ENCODE measurements around the gene YKT6.
"Not testable (repeated sequence)": the region's sequence is repeated elsewhere in the genome, so short reads cannot be mapped to it uniquely, and the experiment has no call there.

YKT6 gene

GRCh38 chr7:44194562-44195145, 6.1 kb upstream of the YKT6 start:
- no peak for DNase-seq

GRCh38 chr7:44195889-44196288, 4.9 kb upstream of the YKT6 start:
- no peak for DNase-seq

GRCh38 chr7:44196450-44196872, 4.3 kb upstream of the YKT6 start:
- DNase-seq, result peak; percentile 42

DNA sequence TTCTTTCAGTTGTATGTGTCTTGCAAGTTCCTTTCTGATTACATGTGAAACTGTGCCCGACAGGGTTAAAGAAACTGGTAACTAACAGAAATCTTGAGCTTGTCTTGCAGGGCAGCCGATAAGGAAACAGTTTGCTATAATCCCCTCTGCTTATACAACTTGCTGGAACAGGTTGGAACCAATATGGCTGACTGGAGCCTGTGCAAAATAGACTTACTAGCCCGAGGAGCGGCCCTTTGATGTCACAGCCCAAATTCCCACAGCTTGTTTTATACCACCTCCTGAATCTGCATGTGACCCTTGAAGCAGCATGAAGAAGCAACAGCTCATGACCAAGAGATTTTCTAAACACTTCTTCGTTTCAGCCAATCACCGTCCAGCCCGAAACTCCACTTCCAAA, 3.3 kb upstream of the YKT6 start:
- no peak for DNase-seq

- DNase-seq, result not testable (repeated sequence)
Measured at GRCh38 chr7:44200163-44200562, 615 bp upstream of the YKT6 start.

GRCh38 chr7:44201813-44202212, 1.0 kb downstream of the YKT6 start:
- no peak for DNase-seq

DNA sequence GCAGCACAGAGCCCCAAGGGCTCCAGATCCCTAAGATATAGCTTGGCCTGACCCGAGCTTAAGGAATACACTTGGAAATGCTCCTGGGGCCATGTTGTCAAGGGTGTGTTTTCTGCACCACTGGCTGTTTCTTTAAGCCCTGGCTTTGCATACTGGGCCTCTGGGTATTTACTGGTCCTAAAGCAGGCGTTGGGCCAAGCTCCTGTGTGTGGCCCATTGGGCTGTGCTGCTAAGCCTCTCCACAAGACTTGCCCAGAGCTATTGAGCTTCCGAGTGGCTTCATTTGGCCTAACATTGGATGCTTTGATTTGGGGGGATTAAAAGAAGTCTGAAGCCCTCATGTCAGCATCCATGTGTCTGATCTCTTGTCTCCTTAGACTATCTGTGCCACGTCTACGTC, 5.2 kb downstream of the YKT6 start:
- DNase-seq, result no peak

GRCh38 chr7:44208085-44208484, 7.3 kb downstream of the YKT6 start:
- DNase-seq, result no peak

GRCh38 chr7:44210107-44210506, 9.3 kb downstream of the YKT6 start:
- no peak for DNase-seq

DNA sequence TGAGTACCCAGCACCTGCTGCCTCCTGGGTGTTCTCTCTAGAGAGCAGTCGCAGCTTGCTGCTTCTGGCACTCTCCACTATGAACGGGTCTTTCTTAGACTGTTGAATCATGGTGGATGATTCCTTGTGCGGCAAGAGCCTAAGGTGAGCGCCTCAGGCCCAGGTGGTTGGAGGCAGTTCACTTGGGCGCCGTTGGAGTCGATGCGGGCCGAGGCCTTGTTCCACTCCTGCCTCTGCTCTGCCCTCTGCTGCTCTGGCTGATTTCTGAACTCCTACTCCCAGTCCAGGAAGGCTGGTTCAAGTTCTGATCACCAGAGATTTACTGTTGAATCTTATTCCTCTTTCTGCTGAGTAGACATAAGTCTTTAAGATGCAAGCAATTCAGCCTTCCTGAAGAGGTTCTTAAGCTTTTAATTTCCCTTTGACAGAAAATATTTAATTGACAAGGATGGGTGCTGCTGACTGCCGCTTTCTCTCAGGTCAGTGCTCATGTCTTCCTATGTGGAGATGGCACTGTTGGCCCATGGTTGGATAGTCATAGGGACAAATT, 10.4 kb downstream of the YKT6 start:
- DNase-seq, result no peak

- no peak for DNase-seq
Measured at GRCh38 chr7:44212018-44212417, 11.2 kb downstream of the YKT6 start.

GRCh38 chr7:44212581-44213184, 11.9 kb downstream of the YKT6 start:
- no peak for DNase-seq

DNA sequence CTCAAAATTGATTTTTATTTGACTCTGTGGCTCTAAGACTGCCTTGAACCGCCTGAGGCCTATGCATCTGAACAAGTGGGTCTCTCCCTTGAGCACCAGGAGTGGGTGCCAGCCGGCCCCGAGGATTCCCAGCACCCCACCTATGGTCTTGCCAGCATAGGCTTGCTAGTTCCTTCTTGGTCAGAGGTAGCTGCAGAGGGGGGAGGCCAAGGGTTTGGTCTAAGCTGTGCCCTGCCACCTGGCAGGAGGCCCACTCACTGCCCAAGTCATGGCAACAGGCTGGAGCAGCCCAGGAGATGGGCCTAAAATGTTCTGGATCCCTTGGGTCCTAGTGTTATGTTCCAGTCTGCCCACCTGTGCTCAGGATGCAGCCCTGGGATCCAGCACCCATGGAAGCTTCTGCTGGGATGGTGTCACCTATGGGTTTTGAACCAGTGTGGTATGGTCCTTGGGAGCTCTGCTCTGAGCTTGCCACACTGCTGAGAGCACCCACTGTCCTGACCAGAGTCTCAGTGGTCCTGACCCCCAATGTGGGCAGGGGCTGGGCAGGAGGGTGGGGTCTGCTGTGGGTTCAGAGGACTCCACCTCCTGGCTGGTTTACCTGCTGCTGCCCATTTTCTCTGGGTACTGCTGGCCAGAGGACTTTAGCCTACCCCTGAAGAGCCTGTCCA, 12.6 kb downstream of the YKT6 start:
- DNase-seq, result no peak

DNA sequence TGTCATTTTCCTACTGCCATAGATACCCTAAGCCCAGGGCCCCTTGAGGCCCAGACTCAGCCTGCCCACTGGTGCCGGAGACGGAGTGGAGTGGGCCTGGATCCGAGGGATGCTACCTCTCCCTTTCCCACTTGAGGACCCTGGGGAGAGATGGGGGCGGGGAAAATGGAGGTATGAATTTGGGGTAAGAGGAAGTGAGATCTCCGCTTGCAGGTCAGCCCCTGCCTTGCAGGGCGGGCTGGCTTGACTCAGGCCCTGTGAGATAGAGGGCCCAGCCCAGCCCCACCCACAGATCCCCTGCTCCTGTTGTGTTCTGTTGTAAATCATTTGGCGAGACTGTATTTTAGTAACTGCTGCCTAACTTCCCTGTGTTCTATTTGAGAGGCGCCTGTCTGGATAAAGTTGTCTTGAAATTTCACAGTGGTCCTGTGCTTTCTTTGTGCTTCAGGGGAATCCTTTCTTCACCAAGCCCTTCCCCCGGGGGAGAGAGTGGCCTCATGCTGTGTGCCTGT, 13.2 kb downstream of the YKT6 start:
- DNase-seq, result no peak

GRCh38 chr7:44215531-44215930, 14.8 kb downstream of the YKT6 start:
- no peak for DNase-seq

GRCh38 chr7:44216019-44216418, 15.2 kb downstream of the YKT6 start:
- no peak for DNase-seq

DNA sequence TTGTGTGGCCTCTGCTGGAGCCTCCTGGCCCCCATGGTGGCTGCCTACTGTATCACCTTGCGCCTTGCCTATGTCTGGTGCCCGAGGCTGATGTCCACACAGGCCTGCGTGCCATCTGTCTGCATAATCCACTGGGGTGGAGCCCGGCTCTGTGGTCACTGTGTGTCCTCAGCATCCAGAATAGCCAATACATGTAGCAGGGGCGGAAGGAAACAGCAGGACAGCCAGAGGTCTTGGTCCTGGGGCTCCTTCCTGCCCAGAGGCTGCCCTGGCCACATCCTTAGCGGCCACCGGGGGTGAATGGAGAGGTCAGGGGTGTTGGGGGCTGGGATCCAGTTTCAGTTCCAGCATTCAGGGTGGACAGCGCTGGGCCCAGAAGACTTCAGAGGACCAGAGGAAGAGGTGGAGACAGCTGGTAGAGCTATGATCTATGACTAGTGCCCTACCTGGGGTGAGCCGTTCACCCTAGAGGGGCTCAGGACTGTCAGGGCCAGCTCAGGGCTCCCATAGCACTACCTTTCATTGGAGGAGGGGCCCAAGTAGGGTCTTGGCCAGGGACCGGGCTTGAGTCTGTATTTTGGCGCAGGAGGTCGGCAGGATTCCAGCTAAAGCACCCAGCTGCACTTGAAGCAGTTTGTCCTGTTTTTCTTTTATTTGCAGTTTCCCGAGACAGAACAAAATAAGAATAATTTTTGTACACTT, 15.9 kb downstream of the YKT6 start:
- DNase-seq, result no peak

- DNase-seq, result no peak
Measured at GRCh38 chr7:44217223-44217714, 16.5 kb downstream of the YKT6 start.

DNA sequence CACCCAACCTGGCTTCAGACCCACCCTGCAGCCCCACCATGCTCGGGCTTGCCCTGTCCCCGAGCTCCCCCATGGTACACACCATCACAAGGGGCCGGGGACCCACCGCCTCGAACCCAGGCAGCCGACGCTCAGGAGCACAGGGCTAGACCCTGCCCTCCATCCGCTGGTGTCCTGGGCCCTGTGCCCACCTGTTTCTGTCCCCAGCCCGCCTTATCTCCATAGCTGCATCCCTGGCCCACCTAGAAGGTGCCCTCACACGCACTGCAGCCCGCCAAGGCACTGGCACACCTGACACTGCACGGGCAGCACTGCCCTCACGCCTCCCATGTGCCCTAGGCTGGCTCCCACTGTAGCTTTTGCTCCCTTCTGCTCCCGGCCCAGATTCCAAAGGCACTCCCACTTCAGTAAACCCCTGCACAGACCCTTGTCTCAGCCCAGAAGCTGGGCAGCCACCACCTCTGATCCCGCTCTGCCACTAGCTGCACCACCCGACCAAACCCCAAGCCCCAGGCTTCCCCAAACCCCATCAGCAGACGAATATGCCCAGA, 17.1 kb downstream of the YKT6 start:
- no peak for DNase-seq

DNA sequence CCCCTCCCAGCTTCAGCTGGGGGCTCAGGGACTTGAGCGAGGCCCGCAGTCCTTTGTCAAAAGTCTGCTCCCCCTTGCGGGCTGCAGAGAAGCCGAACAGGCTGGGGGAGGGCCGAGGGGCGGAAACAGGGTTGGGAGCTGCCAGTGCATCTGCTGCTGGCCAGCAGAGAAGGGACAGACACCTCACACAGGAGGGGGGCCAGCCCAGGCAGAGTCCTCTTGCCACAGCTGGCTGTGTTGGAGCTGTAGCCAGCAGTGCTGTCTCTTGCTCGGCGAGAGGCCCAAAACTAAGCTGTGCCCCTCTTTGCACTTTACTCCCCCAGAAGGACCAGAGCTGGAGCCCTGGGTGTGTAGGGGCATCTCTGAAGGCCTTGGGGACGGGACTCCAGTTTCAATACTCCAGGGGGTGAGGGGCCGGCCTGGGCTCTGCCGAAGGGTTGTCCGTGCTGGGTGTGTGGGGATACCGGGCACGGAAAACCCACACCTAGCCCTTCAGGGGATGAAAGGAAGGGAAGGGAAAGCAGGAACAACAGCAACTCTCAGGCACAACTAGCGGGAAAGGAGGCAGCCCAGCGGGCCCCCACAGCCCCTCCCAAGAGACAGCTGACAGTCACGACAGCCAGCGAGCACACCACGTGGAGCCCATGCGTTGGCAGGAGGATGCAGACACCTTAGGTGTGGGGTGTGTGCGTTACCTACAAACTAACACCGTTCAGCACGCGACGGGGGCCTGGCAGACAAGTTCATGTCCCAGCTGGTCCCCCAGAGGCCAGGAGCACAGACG, 17.8 kb downstream of the YKT6 start:
- no peak for DNase-seq

DNA sequence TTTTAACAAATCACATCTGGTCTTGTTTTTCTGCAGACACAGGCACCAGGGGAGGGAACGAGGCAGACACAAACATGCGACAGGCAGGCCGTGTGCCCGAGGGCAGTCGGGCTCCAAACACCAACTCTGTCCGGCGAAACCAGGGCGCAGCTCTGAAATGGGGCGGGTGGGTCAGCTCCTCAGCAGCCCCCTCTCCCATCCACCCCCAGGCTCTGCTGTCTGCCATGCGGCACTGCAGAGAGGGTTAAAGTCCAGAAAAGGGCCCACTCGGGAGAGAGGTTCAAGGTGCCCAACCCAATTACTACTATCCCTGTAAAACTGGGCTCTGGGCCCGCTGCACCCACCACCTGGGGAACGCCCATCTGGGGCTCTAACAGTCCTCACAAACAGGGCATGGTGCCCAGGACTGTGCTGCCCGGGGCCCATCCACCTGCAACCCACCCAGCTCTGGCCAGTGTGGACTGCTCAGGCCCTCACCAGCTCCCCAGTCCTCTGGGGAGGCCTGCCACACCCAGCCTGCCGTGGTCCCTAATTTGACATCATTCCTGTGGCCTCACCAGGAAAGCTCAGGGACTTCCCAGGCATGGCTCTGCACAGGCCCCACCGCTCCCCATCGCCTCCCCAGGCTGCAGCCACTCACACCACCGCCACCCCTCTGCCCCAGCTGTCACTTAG, 18.7 kb downstream of the YKT6 start:
- no peak for DNase-seq

GRCh38 chr7:44220046-44220357, 19.2 kb downstream of the YKT6 start:
- no peak for DNase-seq
